HG03354 (cell line): Measurements from ENCODE around the gene TRAF7.

Source experiments
- ATAC-seq: cut with Tn5 transposase; IDR thresholded peaks from one replicate; pipeline ENCODE4 v1.9.1; 2021; ENCODE audit warnings: mild to moderate bottlenecking; ENCODE audit not compliant: unreplicated experiment, poor library complexity, severe bottlenecking

Gene TRAF7

GRCh38 chr16:2178321-2179106 is 22.9 kb downstream of the TRAF7 start:
- no peak for ATAC-seq

- ATAC-seq = no peak
Measured at GRCh38 chr16:2179107-2179501, 23.5 kb downstream of the TRAF7 start.

GRCh38 chr16:2179576-2179975 is 24.0 kb downstream of the TRAF7 start:
- no peak for ATAC-seq

- no peak for ATAC-seq
Measured at GRCh38 chr16:2180461-2180860, 24.9 kb downstream of the TRAF7 start.

- no peak for ATAC-seq
Measured at GRCh38 chr16:2180962-2181923, 25.7 kb downstream of the TRAF7 start.

GRCh38 chr16:2181952-2182351 is 26.4 kb downstream of the TRAF7 start:
- ATAC-seq = no peak

GRCh38 chr16:2183671-2184070 is 28.1 kb downstream of the TRAF7 start:
- no peak for ATAC-seq

GRCh38 chr16:2184346-2184745 is 28.8 kb downstream of the TRAF7 start:
- no peak for ATAC-seq

GRCh38 chr16:2184962-2185361 is 29.4 kb downstream of the TRAF7 start:
- ATAC-seq = no peak

- ATAC-seq = no peak
Measured at GRCh38 chr16:2186064-2186463, 30.5 kb downstream of the TRAF7 start.

- ATAC-seq = no peak
Measured at GRCh38 chr16:2186505-2186904, 30.9 kb downstream of the TRAF7 start.

GRCh38 chr16:2187212-2187611 is 31.6 kb downstream of the TRAF7 start:
- ATAC-seq = no peak

GRCh38 chr16:2188395-2188794 is 32.8 kb downstream of the TRAF7 start:
- no peak for ATAC-seq

GRCh38 chr16:2189252-2189893 is 33.8 kb downstream of the TRAF7 start:
- ATAC-seq = no peak

- ATAC-seq = no peak
Measured at GRCh38 chr16:2190002-2190658, 34.5 kb downstream of the TRAF7 start.

- no peak for ATAC-seq
Measured at GRCh38 chr16:2190659-2191445, 35.3 kb downstream of the TRAF7 start.

- ATAC-seq = no peak
Measured at GRCh38 chr16:2191446-2191706, 35.8 kb downstream of the TRAF7 start.

- ATAC-seq = no peak
Measured at GRCh38 chr16:2194166-2194834, 38.7 kb downstream of the TRAF7 start.

- no peak for ATAC-seq
Measured at GRCh38 chr16:2194852-2195321, 39.3 kb downstream of the TRAF7 start.
